GM18520 (cell line): Measurements from ENCODE around the gene SORCS3.
"Not testable (repeated sequence)": the region's sequence is repeated elsewhere in the genome, so short reads cannot be mapped to it uniquely, and the experiment has no call there.

Source experiments
- ATAC-seq: cut with Tn5 transposase; IDR thresholded peaks from one replicate; pipeline ENCODE4 v1.9.1; 2021; ENCODE audit not compliant: unreplicated experiment

The SORCS3 gene

DNA sequence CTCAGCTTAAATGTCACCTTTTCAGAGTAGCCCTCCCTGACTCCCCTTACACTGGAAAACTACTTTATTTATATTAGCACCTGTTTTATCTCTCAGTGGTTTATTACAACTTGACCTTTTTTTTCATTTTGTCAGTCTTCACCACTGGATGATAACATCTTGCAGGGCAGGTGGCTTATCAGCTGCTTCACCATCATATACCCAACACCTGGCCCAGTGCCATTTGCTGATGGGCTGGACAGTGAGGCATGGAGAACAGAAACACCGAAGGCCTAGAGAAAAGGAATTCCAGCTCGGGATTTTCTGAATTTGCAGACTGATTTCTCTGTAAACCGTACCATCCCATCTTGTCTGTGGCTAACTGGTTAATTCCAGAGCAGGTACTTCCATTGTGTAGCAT lies 48.5 kb downstream of the SORCS3 start:
- no peak for ATAC-seq

GRCh38 chr10:104690101-104690500 lies 49.0 kb downstream of the SORCS3 start:
- no peak for ATAC-seq

DNA sequence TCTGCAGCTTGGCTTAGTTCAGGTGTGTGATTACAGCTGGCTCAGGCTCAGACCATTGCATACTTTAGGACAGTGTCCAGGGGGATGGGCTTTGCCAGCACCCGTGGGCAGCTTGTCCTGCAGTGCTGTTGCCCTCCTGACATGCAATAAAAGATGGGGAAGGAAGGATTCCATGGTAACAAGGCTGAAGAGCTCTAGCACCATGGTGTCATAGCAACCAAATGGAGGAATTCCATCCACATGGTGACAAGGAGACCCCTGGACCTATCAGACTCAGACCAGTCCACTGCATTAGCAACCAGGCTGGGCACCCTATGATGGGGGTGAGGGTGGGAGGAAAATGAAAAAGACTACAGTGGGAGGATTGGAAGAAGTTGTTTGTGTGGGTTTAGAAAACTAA lies 49.9 kb downstream of the SORCS3 start:
- no peak for ATAC-seq

DNA sequence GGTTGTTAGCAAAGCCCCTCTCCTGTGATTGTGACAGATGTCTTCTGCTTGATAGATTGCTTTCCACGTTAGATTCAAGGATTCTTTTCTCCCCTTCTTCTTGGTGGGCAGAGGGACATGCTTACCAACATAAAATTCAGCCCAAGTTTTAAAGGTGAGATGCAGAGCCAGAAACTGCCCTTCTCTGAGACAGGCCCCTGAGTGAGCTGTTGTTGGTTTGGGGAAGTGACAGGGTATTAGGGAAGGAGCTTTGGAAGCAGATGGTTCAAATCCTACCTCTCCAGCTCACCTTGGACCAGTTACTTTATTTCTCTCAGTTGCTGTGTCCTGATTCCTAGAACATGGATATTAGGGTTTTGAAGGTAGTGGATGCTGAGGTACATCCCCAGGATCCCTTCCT lies 53.0 kb downstream of the SORCS3 start:
- ATAC-seq = no peak

DNA sequence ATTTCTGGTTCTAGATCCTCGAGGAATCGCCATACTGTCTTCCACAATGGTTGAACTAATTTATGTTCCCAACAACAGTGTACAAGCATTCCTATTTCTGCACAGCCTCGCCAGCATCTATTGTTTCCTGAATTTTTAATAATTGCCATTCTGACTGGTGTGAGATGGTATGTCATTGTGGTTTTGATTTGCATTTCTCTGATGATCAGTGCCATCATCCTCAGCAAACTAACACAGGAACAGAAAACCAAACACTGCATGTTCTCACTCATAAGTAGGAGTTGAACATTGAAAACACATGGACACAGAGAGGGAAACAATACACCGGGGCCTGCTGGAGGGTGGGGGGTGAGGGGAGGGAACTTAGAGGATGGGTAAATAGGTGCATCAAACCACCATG lies 62.2 kb downstream of the SORCS3 start:
- ATAC-seq = not testable (repeated sequence)

DNA sequence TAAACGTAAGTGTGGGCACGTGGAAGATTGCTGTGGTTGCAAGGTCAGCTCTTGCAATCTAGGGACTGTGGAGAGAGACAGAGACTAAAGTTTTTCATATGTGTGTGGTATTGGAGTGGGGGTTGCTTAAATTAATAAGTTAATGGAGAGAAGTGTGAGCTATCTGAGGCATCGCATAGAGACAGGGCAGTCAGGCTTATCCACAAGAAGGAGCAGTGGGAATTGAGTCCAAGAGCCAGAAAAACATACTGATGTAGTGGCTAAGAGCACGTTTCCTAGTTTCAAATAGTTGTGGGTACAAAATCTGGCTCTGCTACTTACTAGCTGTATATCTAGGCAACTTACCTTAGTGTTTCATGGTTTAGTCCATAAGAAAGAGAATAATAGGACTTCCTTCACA lies 65.8 kb downstream of the SORCS3 start:
- no peak for ATAC-seq

- ATAC-seq = no peak
Measured at GRCh38 chr10:104707602-104708459, 66.7 kb downstream of the SORCS3 start.

- ATAC-seq = no peak
Measured at GRCh38 chr10:104711302-104711721, 70.2 kb downstream of the SORCS3 start.

DNA sequence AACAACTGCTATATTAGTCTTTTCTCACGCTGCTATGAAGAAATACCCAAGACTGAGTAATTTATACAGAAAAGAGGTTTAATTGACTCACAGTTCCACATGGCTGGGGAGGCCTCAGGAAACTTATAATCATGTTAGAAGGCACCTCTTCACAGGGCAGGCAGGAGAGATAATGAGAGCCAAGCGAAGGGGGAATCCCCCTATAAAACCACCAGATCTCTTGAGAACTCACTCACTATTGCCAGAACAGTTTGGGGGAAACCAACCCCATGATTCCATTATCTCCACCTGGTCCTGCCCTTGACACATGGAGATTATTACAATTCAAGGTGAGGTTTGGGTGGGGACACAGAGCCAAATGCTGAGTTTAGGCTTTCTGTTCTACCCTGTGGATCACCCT lies 89.5 kb downstream of the SORCS3 start:
- ATAC-seq = not testable (repeated sequence)

DNA sequence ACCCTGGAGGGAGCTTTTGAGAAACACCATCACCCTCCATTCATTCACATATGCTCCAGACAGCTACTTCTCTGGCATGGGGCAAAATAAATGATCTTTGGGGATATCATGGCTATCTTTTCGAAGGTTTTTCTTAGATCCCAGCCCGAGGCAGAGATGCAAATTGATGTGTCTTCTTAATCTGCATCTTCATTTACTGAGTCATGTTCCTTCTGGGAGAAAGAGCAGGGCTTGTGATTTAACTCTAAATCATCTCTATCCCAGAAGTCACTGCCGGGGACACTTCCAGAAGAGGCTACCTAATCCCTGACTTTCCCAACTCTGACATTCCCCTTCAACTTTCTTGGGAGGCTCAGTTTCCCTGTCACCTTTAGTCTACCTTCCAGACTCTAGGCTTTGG lies 90.1 kb downstream of the SORCS3 start:
- no peak for ATAC-seq

- no peak for ATAC-seq
Measured at GRCh38 chr10:104732222-104732621, 91.1 kb downstream of the SORCS3 start.

- ATAC-seq = no peak
Measured at GRCh38 chr10:104734433-104734832, 93.3 kb downstream of the SORCS3 start.

GRCh38 chr10:104735036-104735756 lies 94.1 kb downstream of the SORCS3 start:
- ATAC-seq = no peak

GRCh38 chr10:104735757-104736391 lies 94.8 kb downstream of the SORCS3 start:
- ATAC-seq = no peak

DNA sequence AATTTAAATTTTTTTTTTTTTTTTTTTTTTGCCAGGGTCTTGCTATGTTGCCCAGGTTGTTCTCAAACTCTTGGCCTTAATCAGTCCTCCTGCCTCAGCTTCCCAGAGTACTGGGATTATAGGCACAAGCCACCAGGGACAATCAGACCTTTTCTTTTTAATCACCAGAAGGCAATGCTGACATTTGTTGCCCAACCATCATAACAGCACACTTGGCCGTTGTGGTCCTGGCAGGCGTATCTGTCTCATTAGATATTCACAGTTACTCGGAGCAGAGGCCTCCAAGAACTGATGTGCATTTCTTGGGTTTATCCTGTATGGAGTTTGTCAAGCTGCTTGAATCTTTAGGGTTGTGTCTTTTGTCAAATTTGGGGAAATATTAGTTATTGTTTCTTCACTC lies 100.0 kb downstream of the SORCS3 start:
- no peak for ATAC-seq

- no peak for ATAC-seq
Measured at GRCh38 chr10:104744052-104744451, 103.0 kb downstream of the SORCS3 start.

DNA sequence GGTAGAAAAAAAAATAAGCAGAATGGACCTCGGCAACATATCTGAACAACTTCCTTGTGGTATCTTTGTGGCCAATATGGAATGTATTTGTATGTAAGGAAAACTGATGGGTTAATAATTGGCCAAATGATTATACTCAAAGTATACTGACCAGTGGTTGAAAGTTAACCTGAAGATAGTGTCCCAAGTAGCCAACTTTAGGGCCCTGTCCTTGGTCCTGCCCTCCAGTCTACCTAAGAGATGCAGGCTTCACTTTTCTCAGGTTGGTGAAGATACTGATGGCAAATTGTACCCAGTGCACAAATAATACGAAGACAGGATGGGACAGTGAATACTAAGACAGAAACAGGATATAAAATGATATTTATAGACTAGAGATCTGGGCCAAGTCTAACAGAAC lies 109.2 kb downstream of the SORCS3 start:
- no peak for ATAC-seq

GRCh38 chr10:104762793-104763192 lies 121.7 kb downstream of the SORCS3 start:
- ATAC-seq = no peak

- ATAC-seq = no peak
Measured at GRCh38 chr10:104766341-104766740, 125.3 kb downstream of the SORCS3 start.

- ATAC-seq = no peak
Measured at GRCh38 chr10:104767282-104767681, 126.2 kb downstream of the SORCS3 start.

DNA sequence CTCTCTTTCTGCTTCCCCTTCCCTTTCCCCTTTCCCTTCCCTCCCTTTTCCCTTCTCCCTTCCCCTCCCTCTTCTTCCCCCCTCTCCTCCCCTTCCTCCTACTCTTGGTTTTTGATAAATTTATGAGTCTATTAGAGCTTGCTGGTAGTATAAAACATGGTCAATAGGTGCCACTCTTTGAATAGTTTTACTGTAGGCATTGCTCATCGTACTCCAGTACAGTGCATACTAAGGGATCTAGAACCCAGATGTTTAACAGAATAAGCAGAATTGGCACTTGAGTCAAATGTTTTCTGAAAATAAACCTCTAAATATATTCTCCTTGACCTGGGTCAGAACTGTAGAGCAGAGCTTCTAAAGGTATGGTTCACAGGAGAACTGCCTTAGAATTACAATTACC lies 126.7 kb downstream of the SORCS3 start:
- ATAC-seq = no peak

DNA sequence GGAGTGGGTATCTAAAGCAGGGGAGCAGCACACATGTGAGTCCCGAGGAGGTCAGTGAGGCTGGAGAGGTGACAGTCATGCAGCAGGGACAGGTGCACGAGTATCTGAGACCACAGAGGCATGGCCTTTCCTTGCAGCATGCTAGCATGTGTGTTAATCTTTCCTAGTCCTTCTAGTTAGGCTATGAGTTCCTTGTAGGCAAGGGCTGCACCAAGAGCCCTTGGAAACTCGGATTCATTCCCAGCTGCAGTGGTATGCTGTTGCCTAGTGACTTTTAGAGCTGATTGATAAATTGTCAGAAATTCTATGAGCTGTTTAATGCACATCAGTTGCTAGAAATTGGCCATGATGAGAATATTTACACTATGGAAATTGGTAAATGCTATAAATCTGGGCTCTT lies 132.0 kb downstream of the SORCS3 start:
- ATAC-seq = no peak
